GM19193 (cell line): Measurements from ENCODE around the gene MACROH2A1.
A peak's percentile ranks its signal among the peaks of the same experiment; 100 is the strongest.

ENCODE experiments used
- POLR2A ChIP-seq: IDR thresholded peaks from 4 replicates; pipeline ENCODE4 v1.6.1; 2011; ENCODE audit not compliant: insufficient read depth, insufficient read length; ENCODE audit errors: extremely low read depth

Gene MACROH2A1

DNA sequence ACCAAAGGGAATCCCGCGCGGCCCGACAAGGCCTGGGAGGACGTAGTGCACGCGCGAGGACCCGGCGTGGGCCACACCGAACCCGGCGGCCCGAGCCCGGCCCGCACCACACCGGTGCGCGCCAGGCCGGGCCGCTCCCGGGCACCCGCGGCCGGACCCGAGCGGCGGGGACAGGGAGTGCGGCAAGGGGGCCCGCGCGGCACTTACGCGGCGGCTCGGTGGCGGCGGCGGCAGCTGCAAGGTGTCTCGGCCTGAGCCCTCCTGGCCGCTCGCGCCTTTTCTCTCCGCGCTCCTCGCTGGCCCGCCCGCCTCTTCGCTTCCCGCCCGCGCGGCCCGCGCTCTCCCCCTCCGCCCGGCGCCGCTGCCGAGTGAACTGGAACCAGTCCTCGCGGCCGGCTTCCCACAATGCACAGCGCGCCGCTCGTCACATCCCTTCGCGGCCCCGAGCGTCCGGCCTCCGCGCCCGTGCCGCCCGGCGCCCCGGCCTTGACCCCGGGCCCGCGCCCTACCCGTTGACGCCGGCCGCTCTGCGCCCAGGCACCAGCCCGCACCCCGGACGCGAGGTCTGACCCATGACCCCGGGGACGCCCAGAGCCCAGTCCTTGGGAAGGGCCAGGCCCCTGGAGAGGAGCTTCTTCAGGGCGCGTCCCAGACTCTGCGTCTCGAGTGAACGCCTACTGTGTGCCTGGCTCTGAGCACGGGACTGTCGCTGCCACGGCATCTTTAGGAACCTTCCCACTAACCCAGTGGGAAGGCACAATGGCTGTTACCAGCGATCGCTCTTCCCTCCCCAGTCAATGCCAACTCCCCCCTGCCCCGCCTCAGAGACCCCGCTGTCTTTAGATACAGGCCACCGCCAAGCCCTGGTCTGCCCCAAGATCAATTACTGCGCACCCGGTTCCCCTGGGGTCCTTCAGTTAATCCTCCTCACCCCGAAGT, at the start of gene MACROH2A1:
Gene MACROH2A1, minus strand, starts transcription at position 377 of the 939 bp plus-strand sequence. CDS start 10,138 bp downstream, outside the sequence.
- TF ChIP-seq POLR2A, result peak; percentile 89

DNA sequence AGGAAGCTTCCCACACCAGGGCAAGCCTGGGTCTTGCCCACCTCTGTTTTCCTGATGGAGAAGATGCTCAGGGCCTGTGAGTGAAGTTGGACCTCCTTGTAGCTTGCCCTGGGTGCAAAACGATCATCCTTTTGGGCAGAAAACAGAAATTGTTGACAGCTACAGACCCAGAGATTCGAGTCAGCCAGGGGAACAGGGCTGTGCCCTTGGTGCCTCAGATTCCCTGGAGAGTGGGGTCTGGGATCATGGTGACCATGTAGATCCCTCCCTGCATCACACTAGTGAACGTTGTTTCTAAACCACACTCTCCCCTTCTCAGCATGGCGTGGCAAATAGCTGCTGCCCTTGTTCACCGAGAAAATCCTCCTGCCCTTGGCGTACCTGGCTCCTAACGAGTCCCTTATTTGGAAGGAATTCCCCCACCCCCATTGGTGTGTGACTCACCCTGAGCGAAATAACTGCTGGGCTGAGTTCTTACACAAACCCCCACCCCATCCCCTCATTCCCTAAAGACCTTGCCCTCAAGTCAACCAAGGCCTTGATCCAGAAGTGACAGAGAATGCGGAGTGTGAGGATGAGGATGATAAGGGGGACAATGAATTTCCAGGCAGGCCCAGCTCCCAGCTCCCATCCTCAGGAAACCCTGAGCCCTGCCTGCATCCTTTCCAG, 49.2 kb upstream of the MACROH2A1 start:
- no peak for TF ChIP-seq POLR2A

DNA sequence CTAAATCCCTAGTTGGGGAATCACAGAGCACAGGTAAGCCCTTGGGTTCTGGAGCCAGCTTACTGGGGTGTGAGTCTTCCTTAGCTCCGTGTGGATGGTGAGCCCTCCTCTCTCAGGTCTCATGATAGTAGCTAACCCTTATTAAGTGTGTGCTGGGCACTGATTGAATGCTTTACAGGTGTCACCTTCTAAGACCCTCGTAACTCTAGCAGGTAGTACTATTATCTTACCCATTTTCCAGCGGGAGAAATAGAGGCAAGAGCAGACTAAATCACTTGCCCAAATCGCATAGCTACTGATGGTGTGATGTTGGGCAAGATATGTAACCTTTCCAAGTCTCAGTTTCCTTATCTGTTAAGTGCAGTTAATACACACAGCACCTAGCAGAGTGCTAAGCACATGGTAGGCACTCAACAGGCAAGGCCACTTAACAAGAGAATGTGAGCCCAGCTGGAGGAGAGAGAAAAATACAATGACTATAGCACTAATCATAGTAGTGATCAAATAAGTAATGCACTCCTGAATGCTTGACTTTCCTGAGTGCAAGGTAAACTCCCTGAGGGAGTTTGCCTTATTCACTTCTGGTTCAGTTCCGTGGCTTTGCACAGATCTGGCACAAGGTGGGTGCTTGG, 48.4 kb upstream of the MACROH2A1 start, which contains the start of gene DCANP1:
Gene DCANP1, minus strand, starts transcription at position 51 of the 632 bp plus-strand sequence. CDS start 240 bp downstream, outside the sequence.
- no peak for TF ChIP-seq POLR2A

DNA sequence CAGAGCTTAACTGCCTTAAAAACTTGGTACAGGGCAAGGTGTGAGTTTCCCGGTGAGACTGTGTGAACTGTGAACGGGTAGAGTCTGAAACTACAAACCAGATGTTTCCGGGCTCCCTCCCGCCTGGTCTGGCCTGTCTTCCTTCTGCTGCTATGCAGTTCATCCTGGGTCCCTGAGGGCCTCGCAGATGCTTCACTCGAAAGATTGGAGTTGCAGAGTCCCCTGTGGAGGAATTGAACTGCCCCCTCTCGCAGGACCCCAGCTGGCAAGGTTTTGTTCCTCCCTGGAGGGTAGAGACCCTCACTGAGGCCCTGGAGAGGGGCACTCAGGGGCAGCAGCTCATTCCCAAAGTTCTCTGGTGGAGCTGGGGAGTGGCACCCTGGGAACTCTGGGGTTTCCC, 47.6 kb upstream of the MACROH2A1 start:
- TF ChIP-seq POLR2A, result no peak

DNA sequence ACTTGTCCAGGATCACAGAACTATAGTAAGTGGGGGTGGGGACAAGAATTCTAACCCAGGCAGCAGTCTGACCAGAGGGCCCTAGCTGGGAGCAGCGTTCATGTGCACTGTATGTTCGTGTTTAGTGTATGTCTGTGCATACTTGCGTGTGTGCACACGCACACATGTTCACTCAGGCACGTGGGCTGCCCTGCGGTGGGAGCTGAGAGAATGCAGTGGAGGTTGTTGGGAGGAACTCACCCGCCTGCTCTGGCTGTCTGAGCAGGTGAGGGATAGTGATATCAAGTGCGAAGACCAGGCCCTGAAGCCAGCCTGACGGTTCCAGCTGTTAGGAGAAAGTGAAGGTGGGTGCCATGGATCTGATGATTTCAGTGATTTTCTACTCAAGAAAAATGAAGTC, 47.2 kb upstream of the MACROH2A1 start:
- TF ChIP-seq POLR2A, result no peak

DNA sequence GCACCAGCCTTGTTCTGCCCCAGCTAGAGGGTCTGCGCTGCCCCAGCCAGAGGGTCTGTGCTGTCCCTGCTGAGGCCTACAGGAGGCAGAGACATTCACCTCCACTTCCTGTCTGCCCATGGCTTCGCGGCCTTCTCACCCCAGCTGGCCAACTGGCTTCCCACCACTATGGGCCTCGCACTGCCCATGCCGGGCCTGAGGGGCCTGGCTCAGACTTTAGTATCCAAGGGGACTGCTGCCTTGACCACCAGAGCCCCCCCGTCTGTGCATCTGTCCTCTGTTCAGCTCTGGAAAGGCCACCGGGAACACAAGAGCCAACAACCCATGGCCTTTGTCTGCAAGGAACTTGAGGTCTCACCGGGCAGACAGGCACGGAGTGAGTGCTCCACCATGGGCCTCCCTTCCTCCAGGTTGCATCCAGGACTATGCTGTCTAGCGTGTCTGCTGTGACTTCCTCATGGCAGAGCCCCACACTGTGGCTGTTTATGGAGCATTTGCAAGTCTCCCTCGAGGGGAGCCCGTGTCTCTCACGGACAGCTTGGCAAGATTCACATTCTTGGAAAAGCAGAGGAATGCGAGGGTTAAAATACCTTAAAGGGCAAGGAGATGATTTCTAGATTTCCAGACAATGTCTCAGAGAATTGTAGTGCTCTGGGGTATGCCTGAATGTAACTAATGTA, 46.4 kb upstream of the MACROH2A1 start:
- TF ChIP-seq POLR2A, result no peak

DNA sequence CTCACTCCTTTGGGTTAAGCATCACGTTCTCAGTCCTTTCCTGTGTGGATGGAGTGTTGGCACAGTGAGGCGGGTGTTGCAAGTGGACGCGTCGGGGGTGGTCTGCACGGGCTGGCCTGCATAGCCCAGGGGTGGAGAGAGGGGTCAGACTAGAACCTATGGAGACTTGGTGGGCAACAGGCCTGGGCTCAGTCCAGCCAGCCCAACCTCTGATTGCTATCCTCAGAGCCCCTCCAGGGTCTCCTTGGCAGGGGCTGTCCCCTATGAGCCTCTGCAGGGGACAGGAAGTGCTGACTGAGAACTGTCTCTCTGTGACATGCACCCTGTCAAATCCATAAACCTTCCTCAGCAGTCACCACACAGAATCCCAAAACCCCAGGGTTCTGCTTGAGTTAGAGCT, 45.9 kb upstream of the MACROH2A1 start:
- no peak for TF ChIP-seq POLR2A

DNA sequence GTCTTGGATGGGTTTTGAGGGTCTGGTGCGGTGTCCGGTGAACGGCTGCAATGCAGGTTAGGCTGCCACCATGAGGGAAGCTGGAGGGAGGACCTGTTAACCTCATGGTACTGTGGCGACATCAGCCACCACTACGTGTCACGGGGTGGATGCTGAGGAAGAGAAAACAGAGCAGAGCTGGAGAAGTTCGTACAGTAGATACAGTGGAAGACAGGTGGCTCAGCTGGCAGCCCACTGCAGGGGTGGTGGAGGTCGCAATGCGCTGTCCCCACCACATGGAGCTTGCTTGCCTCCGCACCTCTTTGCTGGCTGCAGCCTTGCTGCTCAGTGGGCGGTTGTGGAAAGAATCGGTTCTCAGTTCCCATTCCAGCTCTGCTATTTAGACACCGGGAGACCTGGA, 45.3 kb upstream of the MACROH2A1 start:
- no peak for TF ChIP-seq POLR2A

DNA sequence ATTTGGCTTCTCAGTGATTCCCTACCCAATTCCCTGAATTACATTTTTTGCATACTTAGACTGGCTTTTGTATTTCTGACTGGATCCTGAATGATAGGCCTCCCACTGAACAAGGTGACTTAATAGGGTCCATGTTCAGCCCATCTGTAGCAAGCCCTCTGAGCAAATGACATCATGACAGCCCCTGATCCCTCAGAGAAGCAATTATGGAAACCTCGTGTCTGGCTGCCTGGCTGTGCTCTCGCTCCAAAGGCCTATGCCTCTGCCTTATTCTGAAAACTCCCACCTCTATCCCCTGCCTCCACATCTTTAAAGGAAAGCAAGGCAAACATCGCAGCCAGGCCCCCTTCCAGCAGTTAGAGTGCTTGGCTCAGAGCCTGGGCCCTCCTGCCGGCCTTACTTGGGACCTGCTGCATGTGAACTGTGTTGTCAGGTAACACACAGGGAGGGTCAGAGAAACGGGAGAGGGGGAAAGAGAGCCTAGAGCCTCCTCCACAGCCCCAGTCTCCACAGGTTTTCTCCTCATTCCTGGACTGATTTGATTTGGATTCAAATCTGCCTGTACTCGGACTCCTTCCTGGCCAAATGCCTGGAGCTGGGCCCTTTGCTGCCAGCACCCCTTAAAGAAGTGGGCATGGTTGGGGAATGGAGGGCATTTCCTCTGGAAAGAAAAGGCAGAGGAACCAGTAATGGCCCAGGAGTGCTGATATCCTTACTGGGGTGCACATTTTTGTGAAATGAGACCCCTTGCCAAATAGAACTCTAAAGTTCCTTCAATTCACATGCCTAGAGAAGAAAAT, 44.3 kb upstream of the MACROH2A1 start:
- TF ChIP-seq POLR2A, result no peak

DNA sequence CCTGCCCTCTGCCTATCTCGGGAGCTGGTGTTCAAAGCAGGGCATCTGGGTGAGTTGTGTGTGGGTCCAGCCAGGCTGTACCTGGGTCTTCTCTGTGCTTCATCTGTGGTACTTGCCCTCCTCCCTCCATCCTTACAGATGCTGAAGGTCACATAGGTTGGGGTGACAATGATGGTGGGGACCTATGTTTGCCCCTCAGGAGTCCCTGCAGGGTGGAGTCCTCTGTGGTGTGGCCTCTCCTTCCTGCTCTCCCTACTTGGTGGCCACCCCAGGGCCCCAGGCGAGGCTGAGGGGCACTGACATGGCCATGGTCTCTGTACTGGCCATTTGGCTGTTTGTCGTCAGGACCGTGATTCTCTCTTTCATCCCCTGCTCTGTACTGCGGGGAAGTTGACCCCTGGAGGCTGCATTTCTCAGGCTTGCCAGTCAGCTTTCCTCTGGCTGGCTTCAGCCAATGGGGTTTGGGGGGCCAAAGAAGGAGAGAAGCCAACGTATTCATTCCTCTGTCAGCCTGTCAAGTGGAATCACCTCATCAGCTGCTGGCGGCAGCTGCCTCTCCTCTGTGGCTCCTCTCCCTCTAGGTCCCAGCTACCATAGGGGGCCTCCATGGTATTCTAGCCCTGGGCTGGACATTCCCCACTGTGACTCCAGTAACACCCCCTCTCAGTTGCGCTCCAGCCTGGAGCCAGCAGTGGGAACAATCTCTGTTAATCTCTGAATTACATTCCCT, 43.6 kb upstream of the MACROH2A1 start:
- TF ChIP-seq POLR2A, result no peak

DNA sequence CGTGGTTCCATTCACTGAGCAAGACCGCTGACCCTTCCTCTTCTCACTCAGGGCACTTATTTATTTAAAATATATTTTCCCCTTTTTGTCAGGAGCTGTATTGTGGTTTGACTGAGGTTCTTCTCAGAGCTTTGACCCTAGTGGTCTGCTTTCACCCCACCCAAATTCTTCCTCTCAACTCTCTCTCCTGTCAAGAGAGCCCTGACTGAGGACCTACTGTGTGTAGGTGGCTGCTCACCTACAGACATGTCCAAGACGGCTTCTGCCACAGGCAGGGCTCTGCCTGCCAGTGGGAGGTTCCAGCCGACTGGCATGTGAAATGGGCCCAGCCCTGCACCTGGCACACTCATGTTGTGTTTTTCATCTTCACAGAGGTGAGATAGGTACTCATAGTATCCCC, 42.9 kb upstream of the MACROH2A1 start:
- no peak for TF ChIP-seq POLR2A

DNA sequence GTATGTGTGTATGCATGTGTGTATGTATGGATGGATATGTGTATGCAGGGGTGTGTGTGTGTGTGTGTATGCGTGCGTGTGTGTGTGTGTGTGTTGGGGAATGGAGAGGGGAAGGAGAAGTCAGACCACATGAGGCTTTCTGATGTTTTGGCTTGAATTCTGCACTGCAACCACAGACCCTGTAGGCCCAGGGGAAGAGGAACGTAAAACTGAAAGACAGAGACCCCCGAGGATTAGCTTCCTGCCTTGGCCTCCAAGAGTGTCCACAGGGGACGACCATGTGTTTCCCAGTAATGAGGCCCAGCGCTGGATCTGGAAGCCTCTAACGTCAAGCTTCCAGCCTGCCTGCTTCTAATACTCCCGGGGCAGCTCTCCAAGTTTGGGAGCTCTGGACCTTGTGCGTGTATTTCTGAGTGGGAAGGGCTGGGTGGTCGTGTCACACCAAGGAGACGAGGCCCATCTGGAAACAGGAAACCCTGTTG, 42.4 kb upstream of the MACROH2A1 start:
- TF ChIP-seq POLR2A, result no peak

DNA sequence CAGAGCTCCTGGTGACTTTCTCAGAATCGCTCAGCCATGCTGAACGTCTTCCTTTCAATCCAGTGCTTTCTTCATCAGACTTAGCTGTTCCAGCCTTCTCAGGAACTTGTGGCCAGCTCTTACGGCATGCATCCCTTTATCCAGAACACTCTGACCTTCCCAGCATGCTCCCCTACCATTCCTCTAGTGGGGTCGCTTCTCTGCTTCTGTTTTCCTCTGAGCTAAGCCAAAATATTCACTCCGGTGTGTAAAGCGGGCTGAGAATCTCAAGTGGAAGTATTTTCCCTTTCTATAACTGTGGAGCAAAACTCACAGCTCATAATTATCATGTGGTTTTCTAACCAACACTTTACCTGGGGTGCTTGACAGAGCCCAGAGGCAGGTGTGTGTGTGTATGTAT, 41.9 kb upstream of the MACROH2A1 start:
- TF ChIP-seq POLR2A, result no peak
